Measurements from ENCODE around the gene CCL17. TPM values are rescaled to one million over a fixed set of nuclear protein-coding genes. Genes with fewer than 3 reads are reported as not detected.
"Not testable (repeated sequence)": the region's sequence is repeated elsewhere in the genome, so short reads cannot be mapped to it uniquely, and the experiment has no call there.

CCL17 gene
- total RNA-seq, 1 donor from 2014 or later: not detected

GRCh38 chr16:57427824-57428223, 23.3 kb downstream of the CCL17 start:
- no peak for DNase-seq (ENCODE audit: extremely low read depth, low read depth, low spot score)

DNA sequence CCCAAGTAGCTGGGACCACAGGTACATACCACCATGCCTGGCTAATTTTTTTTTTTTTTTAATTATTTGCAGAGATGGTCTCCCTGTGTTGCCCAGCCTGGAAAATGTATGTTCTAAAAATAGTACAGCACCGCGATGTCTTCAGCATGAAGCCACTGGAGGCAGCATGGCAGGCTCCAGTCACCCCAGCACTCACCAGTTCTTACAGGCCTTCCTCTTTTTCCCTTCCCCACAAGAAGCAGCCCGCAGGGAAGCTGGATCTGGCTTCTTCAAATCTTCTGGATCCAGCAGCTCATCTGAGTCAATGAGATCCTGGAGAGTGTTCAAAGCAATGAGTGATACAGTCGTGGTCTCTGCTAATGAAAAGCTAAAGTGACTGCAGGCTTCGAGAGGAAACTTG, 26.4 kb downstream of the CCL17 start:
- DNase-seq (ENCODE audit: extremely low read depth, low read depth, low spot score): no peak

- DNase-seq (ENCODE audit: extremely low read depth, low read depth, low spot score): no peak
These were observed 27.9 kb downstream of the CCL17 start for GRCh38 chr16:57432505-57432904.

GRCh38 chr16:57432989-57433388, 28.4 kb downstream of the CCL17 start:
- no peak for DNase-seq (ENCODE audit: extremely low read depth, low read depth, low spot score)

GRCh38 chr16:57434003-57434402, 29.4 kb downstream of the CCL17 start:
- DNase-seq (ENCODE audit: extremely low read depth, low read depth, low spot score): no peak

DNA sequence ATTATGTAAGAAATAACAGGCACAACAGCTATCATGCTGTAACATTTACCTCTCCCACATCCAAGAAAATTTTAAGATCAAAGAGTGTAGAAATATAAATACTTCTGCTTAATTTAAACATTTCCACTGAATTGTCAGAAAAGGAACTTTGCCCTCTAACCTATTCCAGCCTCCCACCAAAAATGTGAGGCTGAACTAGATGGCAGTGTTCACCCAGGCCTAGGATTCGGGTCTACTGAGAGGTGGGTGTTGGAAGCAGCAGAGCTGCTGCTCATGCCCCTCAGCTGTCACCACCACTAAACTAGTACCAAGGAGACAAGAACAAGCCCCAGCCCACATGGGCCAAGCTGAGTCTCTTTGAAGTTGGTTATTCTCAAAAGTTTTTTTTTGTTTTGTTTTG, 31.3 kb downstream of the CCL17 start:
- no peak for DNase-seq (ENCODE audit: extremely low read depth, low read depth, low spot score)

- not testable (repeated sequence) for DNase-seq (ENCODE audit: extremely low read depth, low read depth, low spot score)
These were observed 35.4 kb downstream of the CCL17 start for GRCh38 chr16:57439947-57440346.

- DNase-seq (ENCODE audit: extremely low read depth, low read depth, low spot score): not testable (repeated sequence)
These were observed 36.0 kb downstream of the CCL17 start for GRCh38 chr16:57440551-57440950.

- DNase-seq (ENCODE audit: extremely low read depth, low read depth, low spot score): no peak
These were observed 40.1 kb downstream of the CCL17 start for GRCh38 chr16:57444711-57445110.

DNA sequence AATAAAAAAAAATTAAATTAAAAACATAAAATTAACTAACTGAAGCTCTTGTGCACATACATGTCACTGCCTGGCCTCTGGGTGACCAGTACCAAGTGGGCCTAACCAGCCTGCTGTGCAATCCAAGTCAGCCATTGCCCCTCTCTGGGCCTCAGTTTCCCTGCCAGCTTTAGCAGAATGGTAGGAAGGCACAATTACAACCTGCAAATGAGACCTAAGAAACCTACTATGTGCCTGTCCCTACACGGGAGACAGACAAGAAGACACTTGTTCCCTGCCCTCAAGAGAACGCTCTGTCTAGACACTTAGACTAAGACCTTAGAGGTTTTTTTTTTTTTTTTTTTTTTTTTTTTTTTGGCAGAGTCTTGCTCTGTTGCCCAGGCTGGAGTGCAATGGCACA, 40.9 kb downstream of the CCL17 start:
- DNase-seq (ENCODE audit: extremely low read depth, low read depth, low spot score): no peak

DNA sequence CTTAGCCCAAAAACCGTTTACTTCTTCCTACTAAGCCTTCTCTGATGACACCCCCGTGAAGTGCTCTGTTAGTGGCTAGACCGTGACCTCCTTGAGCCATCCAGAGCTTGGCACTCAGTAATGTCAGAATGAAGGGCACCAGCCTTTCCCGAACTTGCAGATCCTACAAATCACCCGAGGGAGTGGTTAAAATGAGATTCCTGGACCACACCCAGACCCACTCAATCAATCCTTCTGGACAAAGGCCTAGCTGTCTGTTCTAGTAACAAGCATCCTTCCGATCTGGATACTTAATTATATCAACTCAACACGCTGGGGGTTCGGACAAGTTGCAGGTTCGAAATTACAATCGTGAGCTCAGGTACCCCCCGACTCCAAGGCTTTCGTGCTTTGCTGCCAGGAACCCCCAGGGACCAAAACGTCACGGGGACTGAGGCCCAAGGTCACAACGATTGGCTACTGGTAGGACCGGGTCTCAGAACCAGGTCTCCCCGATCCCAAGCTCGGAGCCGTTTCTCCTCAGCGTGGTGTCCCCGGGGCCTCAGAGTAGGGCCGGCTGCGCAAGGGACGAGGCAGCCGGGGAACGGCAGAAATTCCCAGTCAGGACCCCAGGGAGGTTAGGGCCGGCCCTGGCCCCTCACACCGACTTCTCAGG, 42.1 kb downstream of the CCL17 start:
- DNase-seq (ENCODE audit: extremely low read depth, low read depth, low spot score): no peak

GRCh38 chr16:57447186-57447962, 42.8 kb downstream of the CCL17 start, which contains the start of the genes CIAPIN1 and COQ9:
Gene CIAPIN1 (minus strand): TSS chr16:57447385. CDS start chr16:57440928, 6,457 bp downstream.
Gene COQ9 (plus strand): TSS chr16:57447479. CDS start chr16:57447506, 27 bp downstream.
- DNase-seq (ENCODE audit: extremely low read depth, low read depth, low spot score): no peak

DNA sequence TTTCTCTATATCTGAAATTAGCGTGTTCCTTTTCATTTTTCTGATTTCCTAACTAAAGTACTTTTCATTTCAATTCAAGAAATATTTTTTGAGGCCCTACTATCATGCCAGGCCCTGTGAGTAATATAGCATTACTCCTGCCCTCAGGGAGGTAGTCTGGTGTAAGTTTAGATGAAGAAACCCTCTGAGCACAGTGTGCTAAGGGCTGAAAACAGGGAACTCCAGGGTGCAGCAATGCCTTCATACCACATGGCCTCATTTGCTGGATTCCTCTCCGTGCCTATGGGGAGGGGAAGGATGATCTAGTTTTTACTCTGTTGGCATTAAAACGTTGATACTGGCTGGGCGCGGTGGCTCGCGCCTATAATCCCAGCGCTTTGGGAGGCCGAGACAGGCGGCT, 47.5 kb downstream of the CCL17 start:
- no peak for DNase-seq (ENCODE audit: extremely low read depth, low read depth, low spot score)

DNA sequence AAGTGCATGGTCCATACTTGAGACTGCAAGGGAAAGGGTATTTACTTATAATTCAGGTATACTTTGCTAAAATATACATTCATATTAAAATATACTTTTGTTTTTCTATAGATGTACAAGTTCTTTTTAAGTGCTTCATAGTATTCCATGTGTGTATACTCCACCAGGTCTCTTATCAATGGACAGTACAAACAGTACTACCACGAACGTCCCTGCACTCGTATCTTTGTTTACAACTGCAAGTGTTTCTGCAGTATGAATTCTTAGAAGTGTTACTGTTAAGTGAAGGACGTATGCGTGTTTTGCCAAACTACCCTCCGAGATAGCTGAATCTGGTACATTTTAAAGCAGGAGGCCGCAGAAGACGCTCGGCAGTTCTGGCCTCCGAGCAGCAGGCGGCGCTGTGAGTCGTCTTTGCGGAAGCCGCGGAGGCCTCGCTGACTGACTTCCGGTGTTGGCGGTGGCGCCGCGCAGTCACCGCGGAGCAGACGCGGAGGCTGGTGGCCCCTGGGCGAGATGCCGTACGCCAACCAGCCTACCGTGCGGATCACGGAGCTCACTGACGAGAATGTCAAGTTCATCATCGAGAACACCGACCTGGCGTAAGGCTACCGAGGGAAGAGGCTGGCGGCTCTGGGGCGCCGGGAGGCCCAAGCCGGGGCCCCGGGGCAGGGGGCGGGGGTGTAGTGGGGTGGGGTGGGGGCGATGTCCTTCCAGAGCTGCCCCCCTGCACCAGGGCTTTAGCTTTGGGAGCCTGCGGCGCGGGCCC, 57.8 kb downstream of the CCL17 start, which contains the start of gene POLR2C:
TSS of gene POLR2C (plus strand) at position 471 of the 769 bp plus-strand sequence. CDS start at position 517, 46 bp downstream.
- peak; percentile 36 for DNase-seq (ENCODE audit: extremely low read depth, low read depth, low spot score)

- no peak for DNase-seq (ENCODE audit: extremely low read depth, low read depth, low spot score)
These were observed 58.4 kb downstream of the CCL17 start for GRCh38 chr16:57462978-57463362.

DNA sequence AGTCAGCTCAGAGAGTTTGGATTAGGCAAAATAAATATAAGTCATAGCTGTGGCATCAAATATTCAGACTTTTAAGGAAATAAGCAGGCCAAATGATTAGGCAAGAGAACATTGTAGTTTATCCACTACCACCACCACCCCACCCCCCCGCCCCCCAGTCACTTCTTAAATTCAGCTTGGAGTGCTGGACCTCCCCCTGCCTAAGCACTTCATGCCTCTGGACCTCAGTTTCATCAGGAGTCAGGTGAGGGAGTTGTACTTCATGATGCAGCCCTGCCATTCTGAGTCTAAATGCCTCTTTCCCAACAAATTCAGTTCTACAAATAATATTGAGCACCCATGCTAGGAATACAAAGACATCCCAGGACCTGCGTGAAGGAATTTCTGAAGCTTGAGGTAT, 60.0 kb downstream of the CCL17 start:
- DNase-seq (ENCODE audit: extremely low read depth, low read depth, low spot score): no peak

Other genes with a start within 250 kb of the CCL17 start
- 52.3 and 59.0 TPM in 2 replicates for gene PSME3IP1, start 218.7 kb upstream of the CCL17 start, total RNA-seq
- gene RSPRY1, start 218.4 kb upstream of the CCL17 start, total RNA-seq: 36.8 and 47.1 TPM in 2 replicates
- gene ARL2BP, start 159.5 kb upstream of the CCL17 start, total RNA-seq: 103 and 116 TPM in 2 replicates
- 3.5 and 15.9 TPM in 2 replicates for gene PLLP, start 120.1 kb upstream of the CCL17 start, total RNA-seq
- gene CCL22, start 46.0 kb upstream of the CCL17 start, total RNA-seq: 0.15 TPM in 1 of 2 replicates, not detected in the other
- 13.3 and 58.0 TPM in 2 replicates for gene CX3CL1, start 32.3 kb upstream of the CCL17 start, total RNA-seq
- gene CIAPIN1, start 42.6 kb downstream of the CCL17 start, total RNA-seq: 51.0 and 53.5 TPM in 2 replicates
- 27.8 and 41.7 TPM in 2 replicates for gene COQ9, start 42.7 kb downstream of the CCL17 start, total RNA-seq
- gene POLR2C, start 57.9 kb downstream of the CCL17 start, total RNA-seq: 87.5 and 99.6 TPM in 2 replicates
- 12.7 and 19.3 TPM in 2 replicates for gene DOK4, start 81.7 kb downstream of the CCL17 start, total RNA-seq
- 22.6 and 25.1 TPM in 2 replicates for gene CCDC102A, start 131.8 kb downstream of the CCL17 start, total RNA-seq
- gene ADGRG5, start 137.9 kb downstream of the CCL17 start, total RNA-seq: not detected in 2 replicates
- 129 and 222 TPM in 2 replicates for gene ADGRG1, start 223.9 kb downstream of the CCL17 start, total RNA-seq

Measured in glomerular endothelial cell (primary cell).